CD14-positive monocyte (primary cell): ENCODE data around the gene NUDT16. TPM values are rescaled to one million over a fixed set of nuclear protein-coding genes. Genes with fewer than 3 reads are reported as not detected.
A peak's percentile ranks its signal among the peaks of the same experiment; 100 is the strongest.

Experiments used
- DNase-seq, 3 donors: peaks; one replicate each; pipeline ENCODE4 v3.0.0-alpha.2; 2011 to 2022
- H2AFZ ChIP-seq: 2 replicates; pipeline ENCODE4 v1.6.0; 2012; ENCODE audit warnings: mild to moderate bottlenecking, low read depth, low read length, inconsistent platforms; ENCODE audit not compliant: insufficient read depth, poor library complexity, severe bottlenecking
- H3K27ac ChIP-seq, 2 donors: 1 replicate in 1 of 2; 2 replicates in 1 of 2; pipeline ENCODE4 v1.5.1; 2012 to 2013; ENCODE audit warnings: low read length in 2 of 2, control low read depth in 1 of 2, inconsistent platforms in 1 of 2, low read depth in 1 of 2, mild to moderate bottlenecking in 1 of 2
- H3K27me3 ChIP-seq, 2 donors: one replicate each; pipeline versions ENCODE4 v1.6.0 to v1.6.1; 2011 to 2013; ENCODE audit warnings: low read length in 2 of 2; ENCODE audit not compliant: control insufficient read depth in 2 of 2, insufficient read depth in 2 of 2
- H3K36me3 ChIP-seq, 2 donors: replicated peaks in 1 of 2; 1 replicate in 1 of 2; 2 replicates in 1 of 2; pipeline versions ENCODE4 v1.5.1 to v1.6.1; 2012 to 2013; ENCODE audit warnings: low read length in 2 of 2, control low read depth in 1 of 2, inconsistent platforms in 1 of 2, mild to moderate bottlenecking in 1 of 2; ENCODE audit not compliant: insufficient read depth in 2 of 2, control insufficient read depth in 1 of 2
- H3K4me1 ChIP-seq, 2 donors: 1 replicate in 1 of 2; 2 replicates in 1 of 2; pipeline versions ENCODE4 v1.5.1 to v1.6.1; 2012 to 2013; ENCODE audit warnings: low read length in 2 of 2, control low read depth in 1 of 2, inconsistent platforms in 1 of 2, mild to moderate bottlenecking in 1 of 2, moderate library complexity in 1 of 2; ENCODE audit not compliant: insufficient read depth in 2 of 2, control insufficient read depth in 1 of 2
- H3K4me2 ChIP-seq: replicated peaks from 2 replicates; pipeline ENCODE3; 2012; ENCODE audit warnings: low read length, moderate library complexity, mild to moderate bottlenecking; ENCODE audit not compliant: poor library complexity, severe bottlenecking; ENCODE audit errors: extremely low read depth
- H3K4me3 ChIP-seq, 3 experiments: fragments of 200-600 bp in 1 of 3; sonication (generic) in 1 of 3; replicated peaks in 1 of 3; 1 replicate in 2 of 3; 2 replicates in 1 of 3; pipeline ENCODE4 v1.5.1; 2011 to 2013; ENCODE audit warnings: low read length in 3 of 3, mild to moderate bottlenecking in 3 of 3, control low read depth in 2 of 3, low read depth in 2 of 3, inconsistent platforms in 1 of 3, moderate library complexity in 1 of 3
- H3K79me2 ChIP-seq: 2 replicates; pipeline ENCODE4 v1.6.0; 2012; ENCODE audit warnings: mild to moderate bottlenecking, control low read depth, inconsistent platforms, low read length, moderate library complexity; ENCODE audit not compliant: insufficient read depth
- H3K9ac ChIP-seq: 2 replicates; pipeline ENCODE4 v1.6.0; 2017; ENCODE audit warnings: low read length, mild to moderate bottlenecking; ENCODE audit not compliant: insufficient read depth, poor library complexity, severe bottlenecking
- H3K9me3 ChIP-seq, 2 donors: replicated peaks in 1 of 2; 1 replicate in 1 of 2; 2 replicates in 1 of 2; pipeline versions ENCODE4 v1.5.1 to v1.6.1; 2012 to 2013; ENCODE audit warnings: low read length in 2 of 2, control low read depth in 1 of 2; ENCODE audit not compliant: control insufficient read depth in 1 of 2, insufficient read depth in 1 of 2
- H4K20me1 ChIP-seq: 2 replicates; pipeline ENCODE4 v1.6.0; 2012; ENCODE audit warnings: mild to moderate bottlenecking, low read length, control low read depth, moderate library complexity; ENCODE audit not compliant: insufficient read depth
- H3K27ac Mint-ChIP-seq, 7 donors: one replicate each; pipeline ENCODE4 v1.8.0; 2020; ENCODE audit warnings: mild to moderate bottlenecking in 7 of 7, mixed read lengths in 7 of 7, moderate library complexity in 6 of 7, inconsistent platforms in 2 of 7
- H3K27me3 Mint-ChIP-seq, 3 donors: one replicate each; pipeline ENCODE4 v1.8.0; 2021 to 2022; ENCODE audit warnings: low read depth in 3 of 3, mild to moderate bottlenecking in 3 of 3, mixed read lengths in 3 of 3, moderate library complexity in 3 of 3, inconsistent platforms in 1 of 3
- H3K36me3 Mint-ChIP-seq, 2 donors: one replicate each; pipeline ENCODE4 v1.8.0; 2020; ENCODE audit warnings: mixed read lengths in 2 of 2, inconsistent platforms in 1 of 2, mild to moderate bottlenecking in 1 of 2
- H3K4me1 Mint-ChIP-seq: one replicate; pipeline ENCODE4 v1.8.0; 2020; ENCODE audit warnings: mild to moderate bottlenecking, mixed read lengths
- H3K4me3 Mint-ChIP-seq, 2 donors: one replicate each; pipeline ENCODE4 v1.8.0; 2020; ENCODE audit warnings: mild to moderate bottlenecking in 2 of 2, mixed read lengths in 2 of 2, moderate library complexity in 1 of 2
- H3K9me3 Mint-ChIP-seq, 7 donors: one replicate each; pipeline ENCODE4 v1.8.0; 2020 to 2022; ENCODE audit warnings: mixed read lengths in 7 of 7, mild to moderate bottlenecking in 6 of 7, moderate library complexity in 6 of 7, inconsistent platforms in 2 of 7
- WGBS: methylation state at CpG from one replicate; pipeline ENCODE4 v1.1.5; 2013; ENCODE audit warnings: missing lambda C conversion rate; ENCODE audit not compliant: insufficient coverage; 5-methylcytosine and 5-hydroxymethylcytosine counted together
- intact Hi-C, 2 donors: fragments of 100-400 bp; cut with micrococcal nuclease; formaldehyde crosslinking; loops; one replicate each; pipeline versions ENCODE4 v1.15.0 to v1.15.1; 2023
- polyA plus RNA-seq, 3 donors: library from polyadenylated mRNA; depleted of rRNA in 1 of 3; unstranded in 2 of 3; stranded (reverse) in 1 of 3; fragments of 300-500 nt in 2 of 3; fragments of >200 nt in 1 of 3; fragmentation: Illumina TruSeq in 2 of 3; gene quantifications; 1 replicate in 2 of 3; 2 replicates in 1 of 3; pipeline ENCODE4 v1.2.3, GENCODE V29; 2012 to 2021
- TF ChIP-seq, protein P1 (sequence below): fragments of 200-600 bp; IDR thresholded peaks from one replicate; pipeline ENCODE4 v1.8.0; 2022; ENCODE audit warnings: antibody characterized with exemption, mild to moderate bottlenecking

NUDT16 gene
- polyA plus RNA-seq, 3 donors: 23.6 to 27.0 (median 27.0) TPM

DNA sequence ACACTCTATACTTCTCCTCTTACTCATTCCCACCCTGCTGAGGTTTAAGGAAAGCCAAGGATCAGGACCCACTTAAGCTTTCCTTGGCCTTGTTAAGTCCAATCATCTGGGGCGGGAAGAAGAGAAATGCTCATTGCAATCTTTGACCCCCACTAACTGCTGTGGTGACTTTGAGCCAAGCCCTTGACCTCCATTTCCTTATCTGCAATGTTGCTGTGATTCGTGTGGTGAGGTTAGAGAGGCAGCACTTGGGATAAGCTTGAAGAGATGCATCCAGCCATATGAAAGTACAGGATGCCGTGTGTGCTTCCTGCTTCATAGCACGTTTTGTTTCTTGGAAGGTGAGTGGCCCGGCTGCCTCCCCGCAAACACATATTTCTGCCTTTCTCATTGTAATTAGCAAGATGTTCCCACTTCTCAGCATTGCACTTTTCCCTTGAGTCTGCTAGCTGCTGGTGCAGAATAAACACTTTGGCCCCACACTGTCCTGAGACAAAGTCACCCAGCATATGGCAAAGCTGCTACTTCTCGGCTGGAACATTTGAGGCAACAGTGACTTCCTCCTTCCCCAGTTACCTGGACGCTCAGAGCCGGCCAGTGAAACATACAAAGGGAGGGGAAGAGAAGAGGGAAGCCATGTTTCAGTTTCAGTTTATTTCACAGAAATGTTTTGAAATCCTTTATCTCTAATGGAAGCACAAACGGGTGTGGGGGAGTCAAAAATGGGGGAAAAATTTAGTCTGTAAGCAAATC, 10.5 kb upstream of the NUDT16 start:
- peaks cover 9 to 42% of the 10 kb centered on the region in 2 donors for H3K36me3 ChIP-seq
- peak overlapping the region; percentile 62 for H3K4me2 ChIP-seq
- H3K4me1 ChIP-seq: peaks cover 12 to 17% of the 10 kb centered on the region in 2 donors
- Mint-ChIP-seq H3K4me1 (peaks cover 18% of the 10 kb centered on the region), H3K4me3 (peak overlapping the region; percentile 66 to 82), H3K27ac (peak overlapping the region; percentile 82 to 95 (median 89)), H3K27me3 (peaks cover 0 to 2% (median 0%) of the 10 kb centered on the region in 3 donors), H3K9me3 (no peaks in the 10 kb centered on the region), H3K36me3 (peaks cover 27 to 33% of the 10 kb centered on the region in 2 donors)
- peak; percentile 32 to 53 (median 36) for DNase-seq
- peaks cover 0 to 3% of the 10 kb centered on the region in 2 donors for H3K9me3 ChIP-seq
- H3K79me2 ChIP-seq: peaks cover 16% of the 10 kb centered on the region
- TF ChIP-seq, protein P1, sequence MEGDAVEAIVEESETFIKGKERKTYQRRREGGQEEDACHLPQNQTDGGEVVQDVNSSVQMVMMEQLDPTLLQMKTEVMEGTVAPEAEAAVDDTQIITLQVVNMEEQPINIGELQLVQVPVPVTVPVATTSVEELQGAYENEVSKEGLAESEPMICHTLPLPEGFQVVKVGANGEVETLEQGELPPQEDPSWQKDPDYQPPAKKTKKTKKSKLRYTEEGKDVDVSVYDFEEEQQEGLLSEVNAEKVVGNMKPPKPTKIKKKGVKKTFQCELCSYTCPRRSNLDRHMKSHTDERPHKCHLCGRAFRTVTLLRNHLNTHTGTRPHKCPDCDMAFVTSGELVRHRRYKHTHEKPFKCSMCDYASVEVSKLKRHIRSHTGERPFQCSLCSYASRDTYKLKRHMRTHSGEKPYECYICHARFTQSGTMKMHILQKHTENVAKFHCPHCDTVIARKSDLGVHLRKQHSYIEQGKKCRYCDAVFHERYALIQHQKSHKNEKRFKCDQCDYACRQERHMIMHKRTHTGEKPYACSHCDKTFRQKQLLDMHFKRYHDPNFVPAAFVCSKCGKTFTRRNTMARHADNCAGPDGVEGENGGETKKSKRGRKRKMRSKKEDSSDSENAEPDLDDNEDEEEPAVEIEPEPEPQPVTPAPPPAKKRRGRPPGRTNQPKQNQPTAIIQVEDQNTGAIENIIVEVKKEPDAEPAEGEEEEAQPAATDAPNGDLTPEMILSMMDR: no peak
- H3K4me3 ChIP-seq: peak overlapping the region in 1 of 3 experiments; percentile 61
- intact Hi-C loops: no loop called here
- peaks cover 0 to 4% of the 10 kb centered on the region in 2 donors for H3K27me3 ChIP-seq
- H3K27ac ChIP-seq: peak overlapping the region in 1 of 2 donors; percentile 81
- H4K20me1 ChIP-seq: peaks cover 16% of the 10 kb centered on the region
- H2AFZ ChIP-seq: peak overlapping the region; percentile 37
- H3K9ac ChIP-seq: peak overlapping the region; percentile 37
- 57% methylated on average over 3 of the region's 10 CpGs for WGBS

DNA sequence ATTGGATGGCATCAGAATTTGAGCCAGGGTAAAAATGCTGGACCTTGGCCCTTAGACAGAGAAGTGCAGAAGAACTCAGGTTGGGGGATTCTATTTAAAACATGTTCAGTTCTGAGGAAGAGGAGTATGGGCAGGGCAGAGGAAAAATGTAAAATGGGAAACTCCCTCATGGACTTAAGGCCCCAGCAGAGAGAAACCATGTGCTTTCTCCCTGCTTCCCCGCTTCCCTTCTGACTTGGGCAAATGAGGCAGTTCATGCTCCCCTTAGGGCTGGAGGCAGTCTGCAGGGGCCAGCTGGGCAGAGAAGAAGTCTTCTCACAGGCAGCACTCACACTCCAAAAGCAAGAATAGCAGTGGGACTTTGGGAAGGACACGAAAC, 9.9 kb upstream of the NUDT16 start:
- TF ChIP-seq, protein P1: no peak
- intact Hi-C loops: no loop called here
- Histone ChIP-seq H3K27ac (peak overlapping the region; percentile 36 to 81), H3K9me3 (no peaks in the 10 kb centered on the region), H3K36me3 (peaks cover 12 to 47% of the 10 kb centered on the region in 2 donors), H4K20me1 (peaks cover 16% of the 10 kb centered on the region), H3K9ac (peak overlapping the region; percentile 37), H3K4me1 (peaks cover 12 to 17% of the 10 kb centered on the region in 2 donors), H3K4me2 (peak overlapping the region; percentile 62), H3K4me3 (peak overlapping the region in 1 of 3 experiments; percentile 61), H3K79me2 (peaks cover 15% of the 10 kb centered on the region), H2AFZ (peak overlapping the region; percentile 37), H3K27me3 (peaks cover 0 to 4% of the 10 kb centered on the region in 2 donors)
- peak overlapping the region; percentile 66 to 82 for H3K4me3 Mint-ChIP-seq
- 60% methylated on average over 1 of the region's 2 CpGs for WGBS
- H3K36me3 Mint-ChIP-seq: peaks cover 33 to 39% of the 10 kb centered on the region in 2 donors
- no peaks in the 10 kb centered on the region for H3K27me3 Mint-ChIP-seq
- peak in 1 of 3 donors; percentile 17 for DNase-seq
- H3K4me1 Mint-ChIP-seq: peaks cover 18% of the 10 kb centered on the region
- H3K27ac Mint-ChIP-seq: peak overlapping the region; percentile 82 to 95 (median 89)
- H3K9me3 Mint-ChIP-seq: no peaks in the 10 kb centered on the region
